Measurements from ENCODE around the gene RAPGEF2.
"Not testable (repeated sequence)": the region's sequence is repeated elsewhere in the genome, so short reads cannot be mapped to it uniquely, and the experiment has no call there.

The RAPGEF2 gene

DNA sequence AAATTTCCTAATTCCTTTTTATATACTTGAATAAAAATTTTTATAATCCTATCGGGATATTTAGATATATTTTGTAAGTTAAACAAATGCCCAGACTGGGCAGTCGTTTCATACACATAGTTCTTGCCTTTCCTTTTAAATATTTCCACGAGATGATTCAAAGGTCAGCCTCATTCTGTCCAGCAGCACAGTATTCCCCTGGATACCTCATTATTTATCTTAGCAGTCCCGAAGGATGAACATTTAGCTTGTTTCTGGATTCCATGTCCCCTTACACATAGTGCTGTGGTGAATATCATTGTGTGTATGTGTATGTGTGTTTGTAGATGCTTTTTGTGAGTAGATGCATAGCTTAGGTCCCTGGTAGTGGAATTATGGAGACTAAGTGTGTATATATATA is 38.3 kb downstream of the RAPGEF2 start:
- no peak for DNase-seq

DNA sequence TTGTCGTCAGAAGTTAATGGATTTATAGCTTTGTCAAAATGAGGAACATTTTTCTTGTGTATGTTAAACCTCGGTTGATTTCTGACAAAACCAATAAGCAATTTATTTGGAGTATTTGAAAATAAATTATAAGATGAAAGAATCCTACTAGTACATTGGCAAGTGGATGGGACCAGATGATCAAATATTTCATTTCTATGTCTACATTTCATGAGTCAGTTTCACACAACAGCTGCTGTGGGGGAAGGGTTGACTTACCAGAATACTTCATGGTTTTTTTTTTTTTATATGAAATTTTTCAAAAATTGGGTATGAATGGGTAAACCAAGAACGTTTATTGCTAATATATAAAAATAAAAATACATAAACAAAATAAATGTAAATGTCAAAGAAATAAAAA is 39.4 kb downstream of the RAPGEF2 start:
- no peak for DNase-seq

DNA sequence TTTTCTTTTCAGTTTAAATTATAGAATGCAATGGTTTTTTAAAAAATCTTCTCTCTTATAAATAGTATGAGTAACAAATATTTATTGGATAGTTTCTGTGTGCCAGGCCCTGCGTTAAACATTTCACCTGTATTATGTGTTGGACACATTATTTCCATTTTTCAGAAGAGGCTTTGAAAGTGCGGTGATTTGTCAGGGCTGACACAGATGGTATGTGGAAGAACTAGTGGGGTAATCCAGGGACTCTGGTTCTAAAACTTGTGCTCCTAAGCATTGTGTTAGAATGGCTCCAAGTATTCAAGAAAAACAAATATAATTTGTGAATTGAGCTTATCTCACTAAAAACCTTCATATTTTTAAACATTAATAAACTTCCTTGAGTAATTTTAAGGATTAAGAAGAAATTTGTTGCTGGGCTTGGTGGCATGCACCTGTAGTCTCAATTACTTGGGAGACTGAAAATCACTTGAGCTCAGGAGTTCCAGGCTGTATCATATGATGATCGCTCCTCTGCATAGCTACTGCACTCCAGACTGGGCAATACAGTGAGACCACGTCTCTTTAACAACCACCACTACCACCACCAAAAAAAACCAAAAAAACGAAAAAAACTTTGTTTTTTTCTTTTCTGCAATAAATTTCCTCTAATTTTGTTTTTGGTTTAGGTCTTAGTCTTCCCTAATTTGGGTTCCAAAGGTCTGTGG is 40.0 kb downstream of the RAPGEF2 start:
- no peak for DNase-seq

- DNase-seq = no peak
Observed at GRCh38 chr4:159143687-159144086, 40.8 kb downstream of the RAPGEF2 start.

- DNase-seq = no peak
Observed at GRCh38 chr4:159144112-159144694, 41.3 kb downstream of the RAPGEF2 start.

- DNase-seq = no peak
Observed at GRCh38 chr4:159145318-159145991, 42.6 kb downstream of the RAPGEF2 start.

DNA sequence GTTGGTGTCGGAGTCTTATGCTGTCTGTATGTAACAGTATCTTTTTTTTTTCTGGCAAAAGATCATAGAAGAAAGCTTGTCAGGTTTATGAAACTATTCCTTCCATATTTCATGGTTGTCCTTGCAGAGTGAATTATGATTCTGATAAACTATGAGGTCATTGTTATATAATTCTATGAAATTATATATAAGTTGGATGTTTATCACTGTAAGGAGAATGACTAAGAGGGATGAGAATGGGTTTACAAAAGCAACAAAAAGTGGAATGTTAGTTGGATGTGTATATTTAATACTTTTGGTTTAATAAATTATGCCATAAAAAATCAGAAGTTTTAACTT is 43.1 kb downstream of the RAPGEF2 start:
- DNase-seq = no peak

GRCh38 chr4:159146488-159146887 is 43.6 kb downstream of the RAPGEF2 start:
- no peak for DNase-seq

- DNase-seq = no peak
Observed at GRCh38 chr4:159148441-159148840, 45.6 kb downstream of the RAPGEF2 start.

DNA sequence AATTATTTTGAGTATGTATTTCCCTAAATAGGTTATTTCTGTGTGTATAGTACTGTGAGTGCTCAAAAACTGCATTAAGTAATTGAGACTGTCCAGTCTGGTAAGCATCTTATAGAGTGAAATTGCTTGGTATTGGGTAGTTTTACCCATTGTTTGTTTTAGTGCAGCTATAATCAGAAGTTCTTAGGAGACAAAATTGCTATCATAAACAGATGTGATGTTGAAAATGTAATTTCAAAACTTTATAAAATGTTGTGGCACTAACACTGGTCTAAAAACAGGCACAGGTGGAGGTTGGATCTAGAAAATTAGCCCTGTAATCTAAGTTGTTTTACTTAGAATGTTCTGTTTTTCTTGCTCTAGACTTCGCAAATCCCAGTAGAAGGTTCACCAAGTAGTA is 46.8 kb downstream of the RAPGEF2 start:
- DNase-seq = no peak

DNA sequence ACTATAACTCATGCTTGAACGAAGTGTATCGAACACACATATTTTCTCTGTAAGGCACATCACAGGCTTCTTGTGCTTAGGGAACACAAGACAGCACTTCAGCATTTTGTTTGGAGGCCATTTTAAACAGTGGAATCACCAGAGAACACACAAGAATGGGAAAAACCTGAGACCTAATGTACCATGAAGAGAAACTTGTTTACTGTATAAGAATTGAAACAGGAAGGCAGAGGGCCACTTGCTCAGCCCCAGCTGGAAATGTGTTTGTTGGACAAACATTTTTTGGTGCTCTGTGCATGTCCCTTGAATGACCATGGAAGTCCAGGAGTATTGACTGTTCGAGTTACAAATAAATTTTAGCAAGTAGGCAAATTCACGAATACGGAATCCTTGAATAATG is 47.5 kb downstream of the RAPGEF2 start:
- DNase-seq = no peak

DNA sequence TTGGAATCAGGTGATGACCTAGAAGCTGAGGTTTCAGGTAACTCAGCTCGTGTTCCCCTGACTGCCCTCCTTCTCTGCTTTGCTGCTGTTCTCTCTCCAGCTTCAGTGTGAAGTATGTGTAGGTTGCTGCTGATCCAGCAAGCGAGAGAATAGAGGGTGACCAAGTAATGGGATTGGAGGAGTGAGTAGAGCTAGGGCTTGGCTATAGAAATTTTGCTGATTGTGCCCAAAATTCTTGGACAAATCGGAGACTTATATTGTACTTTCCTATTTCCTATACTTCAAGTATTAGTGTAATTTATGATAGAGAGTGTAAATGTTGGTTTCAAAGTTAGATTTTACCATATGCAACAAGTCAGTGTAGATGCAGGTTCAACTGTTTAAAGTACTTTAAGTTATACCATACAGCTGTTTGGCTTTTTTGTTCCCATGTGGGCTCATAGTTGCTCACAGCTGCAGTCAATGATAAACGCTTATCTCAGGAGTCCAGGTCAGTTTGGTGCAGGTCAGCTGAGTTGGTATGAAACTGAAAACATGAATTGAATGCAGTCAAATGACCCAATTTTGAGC is 48.0 kb downstream of the RAPGEF2 start:
- DNase-seq = no peak

DNA sequence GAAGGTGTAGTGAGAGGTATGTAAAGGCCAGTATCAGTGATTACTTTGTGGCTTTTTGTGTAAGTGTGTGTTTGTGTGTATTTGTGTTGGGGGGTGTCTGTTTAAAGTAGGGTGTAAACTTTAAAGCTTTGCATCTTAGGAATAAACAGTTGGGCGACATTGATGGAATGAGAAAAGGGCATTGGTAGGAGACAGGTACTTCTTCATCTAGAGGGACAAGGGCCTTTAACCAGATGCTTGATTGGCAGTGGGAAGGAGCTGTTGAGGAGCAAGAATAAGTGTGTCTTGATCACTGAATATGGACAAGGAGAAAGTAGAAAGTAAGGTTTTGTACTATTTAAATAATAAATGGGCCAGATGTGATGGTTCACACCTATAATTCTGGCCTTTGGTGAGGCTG is 48.8 kb downstream of the RAPGEF2 start:
- no peak for DNase-seq

DNA sequence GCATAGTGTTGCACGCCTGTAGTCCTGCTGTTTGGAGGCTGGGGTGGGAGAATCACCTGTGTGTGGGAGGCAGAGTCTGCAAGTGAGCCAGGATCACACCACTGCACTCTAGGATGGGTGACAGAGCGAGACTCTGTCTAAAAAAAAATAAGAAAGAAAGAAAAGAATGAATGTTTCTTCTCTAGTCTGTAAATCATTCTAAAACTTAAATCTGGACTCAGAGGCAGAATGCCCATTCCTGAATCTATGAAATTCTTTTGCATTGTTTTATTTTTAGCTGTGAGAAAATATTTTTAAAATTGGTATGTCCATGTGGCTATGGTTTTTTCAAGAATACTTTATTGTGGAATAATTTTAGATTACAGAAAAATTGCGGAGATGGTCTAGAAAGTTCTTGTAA is 49.3 kb downstream of the RAPGEF2 start:
- DNase-seq = no peak

DNA sequence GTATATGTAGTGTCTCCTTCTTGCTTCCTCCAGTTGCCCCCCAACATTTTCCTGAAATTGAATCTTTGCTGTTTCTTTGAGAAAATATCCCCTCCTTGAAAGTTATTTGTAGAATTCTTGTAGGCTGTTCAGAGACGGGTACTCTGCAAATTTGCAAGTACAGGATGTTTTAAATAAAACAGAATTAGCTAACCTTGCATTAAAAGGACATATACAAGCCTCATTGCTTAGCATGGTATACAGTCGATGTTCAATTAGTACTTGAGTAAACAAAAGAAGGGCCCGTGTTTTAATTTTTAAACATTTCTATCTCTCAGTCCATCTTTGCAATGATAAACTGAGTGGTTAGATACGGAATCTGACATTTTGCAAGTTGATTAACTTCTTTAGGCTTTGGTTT is 50.8 kb downstream of the RAPGEF2 start:
- no peak for DNase-seq

DNA sequence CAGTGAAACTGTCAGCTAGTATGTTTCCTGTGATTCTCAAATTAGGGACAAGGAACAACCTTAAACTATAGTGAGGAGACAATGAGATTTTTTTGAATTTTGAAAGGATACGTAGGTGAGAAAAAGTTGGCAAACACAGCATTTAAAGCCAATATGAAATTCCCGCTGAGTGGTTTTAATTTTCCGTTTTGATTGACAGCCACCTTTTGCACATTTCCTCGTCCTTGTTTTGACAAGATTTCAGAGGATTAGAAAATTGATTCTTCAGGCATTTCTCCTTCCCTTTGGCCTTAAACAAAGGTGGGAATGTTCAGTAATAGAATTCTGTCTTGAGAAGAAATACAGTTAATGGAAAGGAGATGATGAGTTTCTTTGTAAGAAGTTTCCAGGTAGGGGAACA is 52.2 kb downstream of the RAPGEF2 start:
- no peak for DNase-seq

DNA sequence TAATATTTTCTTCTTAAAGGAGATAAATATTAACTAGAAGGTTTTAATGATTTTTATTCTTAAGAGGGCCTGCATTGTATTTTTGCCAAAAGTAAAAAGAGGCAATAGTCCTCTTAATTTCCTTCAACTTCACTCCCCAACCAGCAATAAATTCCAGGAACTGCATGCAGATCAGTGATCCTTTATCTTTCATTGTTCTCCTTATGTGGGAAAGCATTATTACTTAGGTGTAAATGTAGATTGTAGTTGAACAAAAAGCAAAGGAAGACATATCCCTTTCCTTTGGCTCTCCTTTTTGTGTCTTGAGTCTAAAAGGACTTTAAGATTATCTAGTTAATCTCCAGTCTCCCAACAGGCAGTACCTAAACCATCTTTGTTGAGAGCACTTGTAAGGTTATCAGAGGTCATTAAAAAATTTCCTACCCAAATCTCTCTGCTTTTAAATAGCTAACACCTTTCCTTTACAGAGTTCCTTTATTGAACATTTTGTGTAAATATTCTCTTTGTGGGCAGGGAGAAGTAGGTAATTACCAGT is 55.3 kb downstream of the RAPGEF2 start:
- DNase-seq = no peak

DNA sequence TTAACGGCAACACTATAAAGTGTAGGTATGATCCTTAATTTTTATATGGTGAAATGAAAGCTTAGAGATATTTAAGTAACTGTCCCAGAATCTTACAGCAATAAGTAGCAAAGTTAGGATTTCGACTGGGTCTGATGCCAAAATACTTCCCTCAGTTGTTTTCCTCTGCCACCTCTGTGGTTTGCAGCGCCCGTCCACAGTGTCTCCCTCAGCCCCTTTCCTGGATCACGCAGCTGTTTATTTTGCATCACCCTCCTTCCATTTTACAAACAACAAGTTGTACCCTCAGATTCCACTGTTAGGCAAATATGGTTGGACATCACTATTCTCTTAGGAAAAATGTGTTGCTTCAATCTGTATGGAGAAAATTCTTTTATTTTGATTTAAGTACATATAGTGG is 56.1 kb downstream of the RAPGEF2 start:
- DNase-seq = no peak

DNA sequence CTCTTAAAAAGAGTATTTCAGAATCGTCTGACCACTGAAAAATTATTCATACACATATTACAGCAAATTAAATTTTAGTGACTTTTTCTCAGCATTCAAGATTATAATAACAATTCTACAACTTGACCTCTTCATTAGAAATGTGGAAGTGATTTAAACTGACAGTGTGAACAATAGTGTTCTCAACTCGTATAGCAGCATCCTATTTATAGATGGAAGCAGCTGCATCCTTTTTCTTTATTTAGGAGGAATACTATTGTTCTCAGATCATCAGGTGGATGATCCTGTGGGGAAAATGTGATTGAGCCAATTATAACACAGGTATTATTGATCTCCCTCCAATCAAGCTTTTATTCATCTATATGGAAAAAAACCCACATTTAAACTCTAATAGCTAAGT is 56.7 kb downstream of the RAPGEF2 start:
- no peak for DNase-seq

- no peak for DNase-seq
Observed at GRCh38 chr4:159160242-159160641, 57.4 kb downstream of the RAPGEF2 start.

GRCh38 chr4:159161436-159161835 is 58.6 kb downstream of the RAPGEF2 start:
- not testable (repeated sequence) for DNase-seq

GRCh38 chr4:159162576-159162975 is 59.7 kb downstream of the RAPGEF2 start:
- no peak for DNase-seq

- DNase-seq = no peak
Observed at GRCh38 chr4:159163521-159163920, 60.6 kb downstream of the RAPGEF2 start.

Data from AML-193 (cell line).